Measurements from ENCODE around the gene SCCPDH. TPM values are rescaled to one million over a fixed set of nuclear protein-coding genes. Genes with fewer than 3 reads are reported as not detected.

SCCPDH gene
- polyA plus RNA-seq, 2 of the 4 experiments (the other 2 are of a cell fraction), result 49.3 to 59.8 TPM

- no peak for TF ChIP-seq NR3C1 (IDR thresholded peaks at IDR 0.05)
- TF ChIP-seq SREBF2 (IDR thresholded peaks at IDR 0.05), result no peak
- TF ChIP-seq ESRRA (IDR thresholded peaks at IDR 0.05; ENCODE audit: borderline replicate concordance, low read length), result no peak
- DNase-seq (ENCODE audit: low read depth in 1 of 2, low spot score in 1 of 2) (no peak), FAIRE-seq (no peak), ATAC-seq (no peak)
- ChIA-PET POLR2A (no interaction called here), CTCF (interaction anchor here (0.7 kb wide), 1 partner anchor 30 kb away, joined by 3 read pairs; no protein-coding TSS in a partner anchor)
- Histone ChIP-seq H3K4me2 (peak overlapping the region; percentile 88; the same call in 2 of the 3 replicates), H3K9me3 (no peaks in the 10 kb centered on the region), H3K27ac (no peak overlapping the region), H3K4me1 (peaks cover 16% of the 10 kb centered on the region; the same call in 2 of the 3 replicates), H3K4me3 (no peak overlapping the region)
- 71% methylated on average over 4 of the region's 4 CpGs for WGBS (ENCODE audit: missing lambda C conversion rate)
Observed at GRCh38 chr1:246726255-246726679, 2.1 kb downstream of the SCCPDH start.

- DNase-seq (ENCODE audit: low read depth in 1 of 2, low spot score in 1 of 2) (no peak), ATAC-seq (no peak), FAIRE-seq (no peak)
- H3K4me3 ChIP-seq, result no peak overlapping the region
- ChIA-PET POLR2A (no interaction called here), CTCF (no interaction called here)
- H3K27ac ChIP-seq, result no peak overlapping the region
- 91% methylated on average over 4 of the region's 4 CpGs for WGBS (ENCODE audit: missing lambda C conversion rate)
- H3K4me2 ChIP-seq, result 0 out of 3 replicates have a peak overlapping the region, but pooled peaks have one; percentile 88
- no peaks in the 10 kb centered on the region for H3K9me3 ChIP-seq
- H3K4me1 ChIP-seq, result peaks cover 16% of the 10 kb centered on the region; the same call in 2 of the 3 replicates
- TF ChIP-seq HES2 (IDR thresholded peaks at IDR 0.05) (no peak), EHMT2 (IDR thresholded peaks at IDR 0.05; ENCODE audit: low read depth) (no peak), RARB (CRISPR knock-in tag; IDR thresholded peaks at IDR 0.05) (no peak), SREBF2 (IDR thresholded peaks at IDR 0.05) (no peak), ZSCAN20 (CRISPR knock-in tag; IDR thresholded peaks at IDR 0.05) (no peak), ZFP36 (IDR thresholded peaks at IDR 0.05; ENCODE audit: borderline replicate concordance, partially characterized antibody) (no peak), KDM5A (IDR thresholded peaks at IDR 0.05) (no peak), MYC (IDR thresholded peaks at IDR 0.05; ENCODE audit: borderline replicate concordance, low read length) (no peak), PBX3 (IDR thresholded peaks at IDR 0.05) (no peak), JUNB (IDR thresholded peaks at IDR 0.05) (no peak), RFX5 (IDR thresholded peaks at IDR 0.05) (no peak), ESRRA (IDR thresholded peaks at IDR 0.05; ENCODE audit: borderline replicate concordance, low read length) (no peak), REST (IDR thresholded peaks at IDR 0.05) (no peak)
Observed at GRCh38 chr1:246726881-246727280, 2.7 kb downstream of the SCCPDH start.

- TF ChIP-seq PHF8 (IDR thresholded peaks at IDR 0.05; ENCODE audit: borderline replicate concordance, low read depth), result no peak
- TF ChIP-seq ATOH8 (CRISPR knock-in tag; IDR thresholded peaks at IDR 0.05; ENCODE audit: low read depth), result no peak
- TF ChIP-seq E2F6 (IDR thresholded peaks at IDR 0.05; ENCODE audit: borderline replicate concordance, low read depth), result no peak
- TF ChIP-seq EP300 (IDR thresholded peaks at IDR 0.05), result no peak
- no peak for TF ChIP-seq HEYL (CRISPR knock-in tag; IDR thresholded peaks at IDR 0.05)
- no peak for TF ChIP-seq ZC3H11A (IDR thresholded peaks at IDR 0.05)
- TF ChIP-seq CHD4 (IDR thresholded peaks at IDR 0.05; ENCODE audit: borderline replicate concordance), result no peak
- no peak for TF ChIP-seq HOXA7 (CRISPR knock-in tag; IDR thresholded peaks at IDR 0.05)
- ChIA-PET CTCF (no interaction called here), POLR2A (no interaction called here)
- Histone ChIP-seq H3K9me3 (no peaks in the 10 kb centered on the region), H3K27ac (no peak overlapping the region), H3K4me2 (no peak overlapping the region), H3K4me3 (no peak overlapping the region), H3K4me1 (peaks cover 16% of the 10 kb centered on the region; the same call in 2 of the 3 replicates)
- ATAC-seq (no peak), DNase-seq (ENCODE audit: low read depth in 1 of 2, low spot score in 1 of 2) (no peak), FAIRE-seq (no peak)
- WGBS (ENCODE audit: missing lambda C conversion rate), result 88% methylated on average over 3 of the region's 3 CpGs
Observed at GRCh38 chr1:246727594-246727993, 3.4 kb downstream of the SCCPDH start.

Measured in A549 (cell line).